Stimulated activated CD4-positive, alpha-beta T cell treated with anti-CD3 and anti-CD28 coated beads, Interleukin-2, amount 100 ng/mL, for 24 hours (primary cell): ENCODE data around the gene SPTBN2.
A peak's percentile ranks its signal among the peaks of the same experiment; 100 is the strongest.
"Not testable (repeated sequence)": the region's sequence is repeated elsewhere in the genome, so short reads cannot be mapped to it uniquely, and the experiment has no call there.

Source experiments
- DNase-seq, 2 donors: peaks; one replicate each; pipeline ENCODE4 v3.0.0-alpha.2; 2020

The SPTBN2 gene

GRCh38 chr11:66728693-66729385, at the start of gene SPTBN2:
SPTBN2 (minus strand) TSS chr11:66729216; CDS start chr11:66721240, 7,976 bp downstream.
- no peak for DNase-seq

- DNase-seq, result no peak
Measured at GRCh38 chr11:66768818-66769217, 39.8 kb upstream of the SPTBN2 start.

- no peak for DNase-seq
Measured at GRCh38 chr11:66768088-66768521, 39.1 kb upstream of the SPTBN2 start.

GRCh38 chr11:66767666-66768065, 38.6 kb upstream of the SPTBN2 start:
- DNase-seq, result no peak

GRCh38 chr11:66766681-66767080, 37.7 kb upstream of the SPTBN2 start:
- DNase-seq, result no peak

GRCh38 chr11:66762088-66762487, 33.1 kb upstream of the SPTBN2 start:
- no peak for DNase-seq

GRCh38 chr11:66752148-66752547, 23.1 kb upstream of the SPTBN2 start:
- no peak for DNase-seq

- no peak for DNase-seq
Measured at GRCh38 chr11:66749091-66749490, 20.1 kb upstream of the SPTBN2 start.

GRCh38 chr11:66747480-66747879, 18.5 kb upstream of the SPTBN2 start:
- DNase-seq, result no peak

- DNase-seq, result peak; percentile 53 to 58
Measured at GRCh38 chr11:66745356-66746235, 16.6 kb upstream of the SPTBN2 start.

GRCh38 chr11:66744485-66745355, 15.7 kb upstream of the SPTBN2 start:
- peak; percentile 87 to 90 for DNase-seq

GRCh38 chr11:66743271-66743968, 14.4 kb upstream of the SPTBN2 start:
- no peak for DNase-seq

- no peak for DNase-seq
Measured at GRCh38 chr11:66741153-66741552, 12.1 kb upstream of the SPTBN2 start.

GRCh38 chr11:66739983-66740382, 11.0 kb upstream of the SPTBN2 start:
- DNase-seq, result no peak

GRCh38 chr11:66734215-66734614, 5.2 kb upstream of the SPTBN2 start:
- no peak for DNase-seq

GRCh38 chr11:66729447-66729846, 431 bp upstream of the SPTBN2 start:
- DNase-seq, result no peak

GRCh38 chr11:66728038-66728692, 851 bp downstream of the SPTBN2 start:
- DNase-seq, result peak in 1 of 2 donors; percentile 17

- DNase-seq, result peak in 1 of 2 donors; percentile 43
Measured at GRCh38 chr11:66727282-66728037, 1.6 kb downstream of the SPTBN2 start.

- no peak for DNase-seq
Measured at GRCh38 chr11:66725647-66726046, 3.4 kb downstream of the SPTBN2 start.

GRCh38 chr11:66725114-66725513, 3.9 kb downstream of the SPTBN2 start:
- DNase-seq, result no peak

- DNase-seq, result not testable (repeated sequence)
Measured at GRCh38 chr11:66724167-66724566, 4.8 kb downstream of the SPTBN2 start.
